ENCODE measurements around the gene CNN2. TPM values are rescaled to one million over a fixed set of nuclear protein-coding genes. Genes with fewer than 3 reads are reported as not detected.
A peak's percentile ranks its signal among the peaks of the same experiment; 100 is the strongest.

The CNN2 gene
- total RNA-seq, 1 experiment from 2014 or later, result 524 TPM

DNA sequence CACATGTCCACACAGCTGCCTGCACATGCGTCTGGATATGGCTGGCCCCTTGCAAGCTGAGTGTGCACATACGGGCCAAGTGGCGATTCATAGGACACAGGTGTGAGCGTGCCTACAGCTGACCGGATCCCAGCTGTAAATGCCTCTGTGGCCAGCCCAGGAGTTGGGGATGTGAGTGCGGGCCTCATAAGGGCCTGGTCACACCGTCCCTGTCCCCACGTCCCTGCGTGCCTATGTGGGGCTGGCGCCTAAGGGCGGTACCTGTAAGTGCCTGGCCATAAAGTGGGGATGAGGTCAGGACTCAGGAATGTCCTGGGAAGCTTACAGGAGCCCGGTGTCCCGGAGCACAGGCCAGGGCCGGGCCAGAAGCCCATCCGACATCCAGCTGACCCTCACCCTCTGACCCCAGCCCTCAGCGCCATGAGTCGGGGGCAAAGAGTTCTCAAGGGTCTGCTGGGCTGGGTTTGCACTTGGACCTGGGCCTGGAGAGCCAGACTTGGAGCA lies 39.2 kb downstream of the CNN2 start:
- Histone ChIP-seq H3K79me1 (ENCODE audit: insufficient read depth, low read depth, low read length, poor library complexity, severe bottlenecking) (no peaks in the 10 kb centered on the region), H3K9me3 (ENCODE audit: control insufficient read depth, low read depth, low read length) (no peaks in the 10 kb centered on the region), H3K79me2 (ENCODE audit: insufficient read depth, low read length) (no peaks in the 10 kb centered on the region), H2BK15ac (ENCODE audit: low read depth, low read length) (no peak overlapping the region), H4K8ac (replicated peaks; ENCODE audit: insufficient read length, low read depth, low read length) (no peak overlapping the region), H3K27me3 (ENCODE audit: insufficient read depth, low read length) (no peaks in the 10 kb centered on the region; the same call in 1 of the 2 replicates), H3K18ac (ENCODE audit: insufficient read length, low read depth, low read length) (no peak overlapping the region), H3K56ac (ENCODE audit: insufficient read length, low read depth, low read length) (no peak overlapping the region), H4K20me1 (ENCODE audit: control insufficient read depth, insufficient read depth, insufficient read length) (no peaks in the 10 kb centered on the region), H3K9ac (ENCODE audit: extremely low read depth, insufficient read length, low read length) (no peak overlapping the region), H2BK120ac (ENCODE audit: low read depth, low read length, poor library complexity, severe bottlenecking) (no peak overlapping the region), H2BK12ac (ENCODE audit: insufficient read length, low read depth, low read length) (no peak overlapping the region), H2BK5ac (ENCODE audit: insufficient read length, low read length) (no peak overlapping the region), H3K4ac (ENCODE audit: low read depth, low read length) (no peak overlapping the region), H3K4me1 (ENCODE audit: insufficient read depth, low read length) (peaks cover 5% of the 10 kb centered on the region; the same call in 1 of the 2 replicates), H2AFZ (ENCODE audit: low read length) (no peak overlapping the region), H3K23me2 (ENCODE audit: insufficient read length, low read depth, low read length, poor library complexity, severe bottlenecking) (peaks cover 22% of the 10 kb centered on the region), H3K14ac (ENCODE audit: insufficient read depth, low read length) (peak overlapping the region; percentile 22; the same call in 1 of the 2 replicates), H4K91ac (ENCODE audit: insufficient read length, low read depth, low read length) (no peak overlapping the region), H3K23ac (ENCODE audit: insufficient read length, low read depth, low read length) (no peak overlapping the region), H2BK20ac (ENCODE audit: low read depth, low read length, poor library complexity, severe bottlenecking) (no peak overlapping the region), H4K5ac (ENCODE audit: insufficient read length, low read depth, low read length) (no peak overlapping the region), H2AK5ac (ENCODE audit: insufficient read length, low read length) (no peak overlapping the region), H3K4me2 (ENCODE audit: insufficient read depth, insufficient read length, low read length) (peak overlapping the region; percentile 23), H3K27ac (ENCODE audit: insufficient read length, low read depth, low read length) (no peak overlapping the region), H3T11ph (ENCODE audit: low read length) (no peak overlapping the region)
- TF ChIP-seq, protein P1, sequence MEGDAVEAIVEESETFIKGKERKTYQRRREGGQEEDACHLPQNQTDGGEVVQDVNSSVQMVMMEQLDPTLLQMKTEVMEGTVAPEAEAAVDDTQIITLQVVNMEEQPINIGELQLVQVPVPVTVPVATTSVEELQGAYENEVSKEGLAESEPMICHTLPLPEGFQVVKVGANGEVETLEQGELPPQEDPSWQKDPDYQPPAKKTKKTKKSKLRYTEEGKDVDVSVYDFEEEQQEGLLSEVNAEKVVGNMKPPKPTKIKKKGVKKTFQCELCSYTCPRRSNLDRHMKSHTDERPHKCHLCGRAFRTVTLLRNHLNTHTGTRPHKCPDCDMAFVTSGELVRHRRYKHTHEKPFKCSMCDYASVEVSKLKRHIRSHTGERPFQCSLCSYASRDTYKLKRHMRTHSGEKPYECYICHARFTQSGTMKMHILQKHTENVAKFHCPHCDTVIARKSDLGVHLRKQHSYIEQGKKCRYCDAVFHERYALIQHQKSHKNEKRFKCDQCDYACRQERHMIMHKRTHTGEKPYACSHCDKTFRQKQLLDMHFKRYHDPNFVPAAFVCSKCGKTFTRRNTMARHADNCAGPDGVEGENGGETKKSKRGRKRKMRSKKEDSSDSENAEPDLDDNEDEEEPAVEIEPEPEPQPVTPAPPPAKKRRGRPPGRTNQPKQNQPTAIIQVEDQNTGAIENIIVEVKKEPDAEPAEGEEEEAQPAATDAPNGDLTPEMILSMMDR (conservative IDR thresholded peaks at IDR 0.05), result no peak
- H3K4me1 Mint-ChIP-seq, result peaks cover 11 to 35% of the 10 kb centered on the region in 2 experiments
- H3K4me3 Mint-ChIP-seq, result peak overlapping the region; percentile 39 to 80; a peak in 3 of 5 replicates
- DNase-seq, result no peak
- peaks cover 0 to 2% (median 0%) of the 10 kb centered on the region in 3 experiments; a peak in 1 of 7 replicates for H3K36me3 Mint-ChIP-seq (ENCODE audit: insufficient read depth in 1 of 3, low read depth in 3 of 3)
- H3K27ac Mint-ChIP-seq, result no peak overlapping the region
- H3K9me3 Mint-ChIP-seq, result no peaks in the 10 kb centered on the region
- peaks cover 39% of the 10 kb centered on the region for H3K27me3 Mint-ChIP-seq (ENCODE audit: low read depth)
- no CpG with 5 or more reads among the region's 17 CpGs for WGBS (ENCODE audit: extremely low coverage, insufficient read length, low lambda C conversion rate)

All from H9 (cell line).